ENCODE measurements around the gene COQ5.

Gene COQ5, protein sequence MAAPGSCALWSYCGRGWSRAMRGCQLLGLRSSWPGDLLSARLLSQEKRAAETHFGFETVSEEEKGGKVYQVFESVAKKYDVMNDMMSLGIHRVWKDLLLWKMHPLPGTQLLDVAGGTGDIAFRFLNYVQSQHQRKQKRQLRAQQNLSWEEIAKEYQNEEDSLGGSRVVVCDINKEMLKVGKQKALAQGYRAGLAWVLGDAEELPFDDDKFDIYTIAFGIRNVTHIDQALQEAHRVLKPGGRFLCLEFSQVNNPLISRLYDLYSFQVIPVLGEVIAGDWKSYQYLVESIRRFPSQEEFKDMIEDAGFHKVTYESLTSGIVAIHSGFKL

GRCh38 chr12:120528861-120529525, at the start of gene COQ5:
Gene COQ5 (minus strand): TSS chr12:120529158. CDS start chr12:120529141, 17 bp downstream.
- Histone ChIP-seq H3K27ac (peak within 1 kb of the TSS in 20 of 21 experiments; percentile 66 to 96 (median 91)), H3K4me3 (peak within 1 kb of the TSS; percentile 59 to 89 (median 79))

DNA sequence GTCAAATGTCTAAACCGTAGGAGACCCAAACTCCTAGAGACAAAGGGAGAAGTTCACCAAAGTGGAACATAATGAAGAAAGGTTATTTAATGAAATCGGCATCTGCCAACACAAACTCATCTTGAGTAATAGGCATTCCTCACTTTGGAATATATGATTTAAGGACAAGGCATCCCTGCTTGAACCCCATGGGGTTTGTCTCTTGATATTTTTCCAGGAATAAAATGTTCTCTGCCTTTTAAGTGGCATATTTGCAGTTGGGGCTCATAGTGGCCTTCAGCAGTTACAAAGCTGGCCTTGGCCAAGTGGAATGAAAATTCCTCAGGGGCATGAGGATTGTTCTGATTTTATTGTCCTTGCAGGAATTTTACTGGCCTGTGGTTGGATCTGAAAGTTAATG, 45.1 kb upstream of the COQ5 start:
- Histone ChIP-seq H3K27ac (no peak overlapping the region), H3K4me3 (no peak overlapping the region)

DNA sequence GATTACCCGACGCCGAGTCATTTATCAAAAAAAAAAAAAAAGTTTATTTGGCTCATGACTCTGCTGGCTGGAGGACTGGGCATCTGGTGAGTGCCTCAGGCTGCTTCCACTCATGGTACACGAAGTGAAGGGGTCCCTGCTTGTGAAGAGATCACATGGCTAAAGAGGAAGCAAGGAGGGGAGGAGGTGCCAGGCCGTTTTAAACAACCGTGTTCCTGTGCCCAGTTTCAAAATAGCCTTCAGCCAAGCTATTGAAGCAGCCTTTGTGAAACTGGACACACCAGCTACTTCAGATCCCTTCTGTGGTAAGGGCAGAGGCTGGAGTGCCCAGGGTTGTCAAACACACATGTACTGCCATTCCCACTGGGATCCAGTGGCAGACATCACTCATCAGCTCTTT, 44.6 kb upstream of the COQ5 start:
- Histone ChIP-seq H3K4me3 (no peak overlapping the region), H3K27ac (no peak overlapping the region)

- no peak overlapping the region for H3K27ac ChIP-seq
- H3K4me3 ChIP-seq = no peak overlapping the region
These were observed 42.3 kb upstream of the COQ5 start for GRCh38 chr12:120571299-120571698.

DNA sequence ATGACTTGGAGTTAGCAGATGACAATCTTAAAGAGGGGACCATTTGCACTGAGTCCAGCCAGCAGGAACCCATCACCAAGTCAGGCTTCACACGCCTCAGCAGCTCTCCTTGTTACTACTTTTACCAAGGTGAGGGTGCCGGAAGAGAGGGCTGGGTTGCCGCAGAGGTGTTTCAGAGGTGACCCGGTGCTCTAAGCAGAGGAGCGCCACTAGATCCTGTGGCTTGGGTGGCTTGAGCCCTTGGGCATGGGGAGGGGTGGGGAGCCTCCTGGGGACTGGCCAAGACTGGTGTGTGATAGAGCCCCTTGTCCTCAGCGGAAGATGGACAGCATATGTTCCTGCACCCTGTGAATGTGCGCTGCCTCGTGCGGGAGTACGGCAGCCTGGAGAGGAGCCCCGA, 34.5 kb upstream of the COQ5 start:
- H3K4me3 ChIP-seq = no peak overlapping the region
- no peak overlapping the region for H3K27ac ChIP-seq

DNA sequence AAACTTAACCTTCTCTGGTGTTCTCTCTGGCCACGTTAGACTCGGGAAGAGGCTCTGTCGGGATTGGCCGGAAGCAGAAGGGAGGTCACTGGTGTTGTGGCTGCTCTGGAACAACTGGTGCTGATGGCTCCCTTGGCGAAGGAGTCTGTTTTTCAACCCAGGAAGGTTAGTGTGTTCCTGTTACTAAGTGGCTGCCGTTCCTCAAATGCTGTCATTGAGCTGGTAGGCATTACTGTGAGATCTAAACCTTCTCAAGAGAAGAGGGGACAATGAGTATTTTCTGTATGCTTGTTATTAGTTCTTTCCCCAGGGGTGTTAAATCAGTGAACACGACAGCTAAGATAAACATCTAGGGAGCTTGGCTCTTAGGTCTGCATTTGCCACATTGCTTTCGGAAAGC, 33.9 kb upstream of the COQ5 start:
- Histone ChIP-seq H3K4me3 (no peak overlapping the region), H3K27ac (no peak overlapping the region)

GRCh38 chr12:120557589-120557988, 28.6 kb upstream of the COQ5 start:
- Histone ChIP-seq H3K27ac (no peak overlapping the region), H3K4me3 (no peak overlapping the region)

GRCh38 chr12:120554678-120555077, 25.7 kb upstream of the COQ5 start:
- no peak overlapping the region for H3K4me3 ChIP-seq
- H3K27ac ChIP-seq = no peak overlapping the region

GRCh38 chr12:120546050-120546386, 17.1 kb upstream of the COQ5 start:
- H3K27ac ChIP-seq = no peak overlapping the region

GRCh38 chr12:120544691-120545090, 15.7 kb upstream of the COQ5 start:
- Histone ChIP-seq H3K4me3 (no peak overlapping the region), H3K27ac (no peak overlapping the region)

More at GRCh38 chr12:120546050-120546386, 17.1 kb upstream of the COQ5 start:
- no peak overlapping the region for H3K4me3 ChIP-seq

- no peak overlapping the region for H3K4me3 ChIP-seq
- H3K27ac ChIP-seq = no peak overlapping the region
These were observed 13.2 kb upstream of the COQ5 start for GRCh38 chr12:120542166-120542565.

DNA sequence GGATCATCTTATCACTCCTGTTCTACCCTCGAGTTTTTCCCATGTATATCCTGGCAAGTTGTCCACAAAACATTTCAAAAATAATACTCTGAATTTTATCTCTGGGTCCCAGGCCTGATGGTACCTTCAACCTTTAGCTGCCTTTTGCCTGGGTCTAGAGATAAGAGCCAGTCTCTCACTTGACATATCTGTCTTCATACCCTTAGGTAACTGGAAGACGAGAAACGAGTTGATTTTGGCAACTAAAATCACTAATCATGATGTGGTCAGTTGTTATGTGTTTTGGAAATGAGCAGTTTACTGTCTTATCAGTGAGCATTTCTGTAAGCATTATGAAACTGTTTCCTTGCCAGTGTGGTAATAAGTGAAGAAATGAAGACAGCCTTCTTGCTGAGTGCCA, 11.5 kb upstream of the COQ5 start:
- Histone ChIP-seq H3K27ac (peak overlapping the region in 1 of 21 experiments; percentile 35), H3K4me3 (no peak overlapping the region)

GRCh38 chr12:120539303-120539702, 10.3 kb upstream of the COQ5 start:
- Histone ChIP-seq H3K27ac (peak overlapping the region in 6 of 21 experiments; percentile 11 to 51 (median 42)), H3K4me3 (no peak overlapping the region)

- peak overlapping the region in 1 of 7 experiments; percentile 11 for H3K4me3 ChIP-seq
These were observed 9.6 kb upstream of the COQ5 start for GRCh38 chr12:120538281-120539156.

DNA sequence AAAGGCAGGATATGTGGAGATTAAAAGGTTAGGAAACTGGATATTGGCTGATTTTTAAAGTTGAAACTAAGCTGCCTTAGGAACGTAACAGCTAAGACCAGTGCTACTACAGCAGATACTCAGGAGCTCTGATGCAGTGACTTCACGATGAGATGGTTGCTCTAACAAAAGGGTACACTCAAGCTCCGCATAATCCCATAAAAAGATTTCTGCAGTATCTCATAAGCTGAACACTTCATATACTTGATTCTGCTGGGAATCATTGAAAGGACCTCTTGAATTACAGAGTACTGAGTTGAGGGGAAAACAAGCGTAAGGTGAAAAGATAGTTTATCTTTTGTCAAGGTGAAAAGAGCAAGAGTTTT, 8.9 kb upstream of the COQ5 start:
- H3K27ac ChIP-seq = peak overlapping the region in 10 of 21 experiments; percentile 11 to 70 (median 35)

More at GRCh38 chr12:120538281-120539156, 9.6 kb upstream of the COQ5 start:
- peak overlapping the region in 14 of 21 experiments; percentile 11 to 70 (median 42) for H3K27ac ChIP-seq

DNA sequence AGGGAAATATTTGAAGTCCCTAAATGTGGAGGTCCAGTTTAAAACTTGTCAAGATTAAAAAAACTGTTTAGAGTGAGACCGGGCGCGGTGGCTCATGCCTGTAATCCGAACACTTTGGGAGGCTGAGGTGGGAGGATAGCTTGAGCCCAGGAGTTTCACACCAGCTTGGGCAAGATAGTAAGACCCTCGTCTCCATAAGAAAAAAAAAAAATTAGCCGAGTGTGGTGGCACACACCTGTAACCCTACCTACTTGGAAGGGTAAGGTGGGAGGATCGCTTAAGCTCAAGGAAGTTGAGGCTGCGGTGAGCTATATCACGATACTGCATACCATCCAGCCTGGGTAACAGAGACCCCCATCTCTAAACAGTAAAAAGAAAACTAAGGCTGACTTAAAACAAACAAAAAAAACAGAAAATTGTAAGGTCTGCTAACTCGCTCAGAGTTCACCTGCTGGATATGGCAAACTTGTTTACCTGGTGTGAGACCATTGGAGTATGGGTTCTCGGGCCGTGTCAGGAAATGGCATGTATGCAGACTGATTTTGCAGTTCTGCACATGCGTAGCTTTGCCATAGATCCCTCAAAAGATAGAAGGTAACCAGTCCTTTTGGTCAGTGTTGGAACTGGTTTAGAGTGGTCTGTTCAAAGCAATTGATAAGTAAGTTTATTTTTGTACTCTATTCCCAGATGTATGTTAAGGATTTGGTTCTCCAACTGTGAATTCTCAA, 7.3 kb upstream of the COQ5 start:
- Histone ChIP-seq H3K4me3 (peak overlapping the region; percentile 73 to 99 (median 92)), H3K27ac (peak overlapping the region in 13 of 21 experiments; percentile 3 to 100 (median 97))

More for the DNA sequence above, 8.9 kb upstream of the COQ5 start:
- H3K4me3 ChIP-seq = peak overlapping the region in 1 of 7 experiments; percentile 11

GRCh38 chr12:120534703-120535655, 6.0 kb upstream of the COQ5 start:
- Histone ChIP-seq H3K4me3 (peak overlapping the region; percentile 73 to 99 (median 92)), H3K27ac (peak overlapping the region; percentile 82 to 100 (median 96))

DNA sequence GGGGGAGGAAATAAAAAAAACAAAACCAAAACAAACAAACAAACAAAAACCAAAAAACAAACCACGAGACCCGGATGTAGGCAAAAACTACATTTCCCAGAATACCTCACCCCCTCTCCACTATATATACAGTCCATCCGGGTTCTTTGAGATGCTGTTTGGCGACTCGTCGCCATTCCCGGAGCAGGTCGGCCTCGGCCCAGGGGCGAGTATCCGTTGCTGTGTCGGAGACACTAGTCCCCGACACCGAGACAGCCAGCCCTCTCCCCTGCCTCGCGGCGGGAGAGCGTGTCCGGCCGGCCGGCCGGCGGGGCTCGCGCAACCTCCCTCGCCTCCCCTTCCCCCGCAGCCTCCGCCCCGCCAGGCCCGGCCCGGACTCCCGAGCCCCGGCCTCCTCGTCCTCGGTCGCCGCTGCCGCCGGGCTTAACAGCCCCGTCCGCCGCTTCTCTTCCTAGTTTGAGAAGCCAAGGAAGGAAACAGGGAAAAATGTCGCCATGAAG, 5.3 kb upstream of the COQ5 start, which contains the start of gene RNF10:
RNF10 (plus strand) TSS at position 154 of the 500 bp plus-strand sequence. CDS start 456 bp downstream, outside the sequence.
- Histone ChIP-seq H3K4me3 (peak within 1 kb of the TSS; percentile 73 to 99 (median 92)), H3K27ac (peak within 1 kb of the TSS; percentile 82 to 100 (median 96))

Data from skin epidermis (tissue), 12 donors.